DOHH2 (cell line): ENCODE results near the gene NHSL2.

Source experiments
- H3F3A ChIP-seq: fragments of 200-600 bp; sonication (generic), shearing (Covaris generic); 2 replicates; pipeline ENCODE4 v1.6.0; 2016; ENCODE audit warnings: antibody characterized with exemption, mild to moderate bottlenecking; ENCODE audit not compliant: control insufficient read depth, insufficient read depth
- H3K27ac ChIP-seq: fragments of 200-600 bp; sonication (generic); 2 replicates; pipeline ENCODE4 v1.5.1; 2014; ENCODE audit warnings: low read depth, mild to moderate bottlenecking, low read length, moderate library complexity
- H3K27me3 ChIP-seq: fragments of 200-600 bp; sonication (generic); 2 replicates; pipeline ENCODE4 v1.6.1; 2014; ENCODE audit warnings: mild to moderate bottlenecking, low read length, mixed read lengths; ENCODE audit not compliant: control insufficient read depth
- H3K36me3 ChIP-seq: fragments of 200-600 bp; sonication (generic); 2 replicates; pipeline ENCODE4 v1.6.1; 2014; ENCODE audit warnings: mild to moderate bottlenecking, low read length, moderate library complexity, mixed read lengths; ENCODE audit not compliant: control insufficient read depth
- H3K4me1 ChIP-seq: fragments of 200-600 bp; sonication (generic); 2 replicates; pipeline ENCODE4 v1.6.1; 2014; ENCODE audit warnings: mild to moderate bottlenecking, low read length, mixed read lengths; ENCODE audit not compliant: control insufficient read depth
- H3K4me2 ChIP-seq: fragments of 200-600 bp; sonication (generic); 2 replicates; pipeline ENCODE4 v1.6.0; 2014; ENCODE audit warnings: mild to moderate bottlenecking, low read length, moderate library complexity
- H3K4me3 ChIP-seq: fragments of 200-600 bp; sonication (generic); 2 replicates; pipeline ENCODE4 v1.5.1; 2014; ENCODE audit warnings: mild to moderate bottlenecking, low read length, mixed read lengths
- H3K79me2 ChIP-seq: fragments of 200-600 bp; sonication (generic); 2 replicates; pipeline ENCODE4 v1.6.1; 2014; ENCODE audit warnings: mild to moderate bottlenecking, low read length, mixed read lengths; ENCODE audit not compliant: control insufficient read depth
- H3K9me2 ChIP-seq: fragments of 200-600 bp; sonication (generic); replicated peaks from 2 replicates; pipeline ENCODE4 v1.6.1; 2014; ENCODE audit warnings: mild to moderate bottlenecking, low read length, mixed read lengths; ENCODE audit not compliant: control insufficient read depth
- H3K9me3 ChIP-seq: fragments of 200-600 bp; sonication (generic); 2 replicates; pipeline ENCODE4 v1.6.1; 2014; ENCODE audit warnings: antibody characterized with exemption, low read length, mixed read lengths; ENCODE audit not compliant: control insufficient read depth, insufficient read depth
- H4K20me1 ChIP-seq: fragments of 200-600 bp; sonication (generic); 2 replicates; pipeline ENCODE4 v1.6.0; 2014; ENCODE audit warnings: low read depth, mild to moderate bottlenecking, antibody characterized with exemption, low read length, moderate library complexity; ENCODE audit not compliant: control insufficient read depth, insufficient read depth
- EZH2phosphoT487 ChIP-seq: fragments of 200-600 bp; sonication (generic); IDR thresholded peaks from 2 replicates; pipeline ENCODE4 v1.6.1; 2017; ENCODE audit warnings: borderline replicate concordance, mild to moderate bottlenecking, antibody characterized with exemption, low read length, moderate library complexity, mixed read lengths
- TF ChIP-seq, protein P1 (sequence below): fragments of 200-600 bp; sonication (generic); IDR thresholded peaks from one replicate; pipeline ENCODE4 v1.5.1; 2014; ENCODE audit warnings: antibody characterized with exemption, mild to moderate bottlenecking, low read depth, low read length; ENCODE audit not compliant: poor library complexity, severe bottlenecking

NHSL2 gene

DNA sequence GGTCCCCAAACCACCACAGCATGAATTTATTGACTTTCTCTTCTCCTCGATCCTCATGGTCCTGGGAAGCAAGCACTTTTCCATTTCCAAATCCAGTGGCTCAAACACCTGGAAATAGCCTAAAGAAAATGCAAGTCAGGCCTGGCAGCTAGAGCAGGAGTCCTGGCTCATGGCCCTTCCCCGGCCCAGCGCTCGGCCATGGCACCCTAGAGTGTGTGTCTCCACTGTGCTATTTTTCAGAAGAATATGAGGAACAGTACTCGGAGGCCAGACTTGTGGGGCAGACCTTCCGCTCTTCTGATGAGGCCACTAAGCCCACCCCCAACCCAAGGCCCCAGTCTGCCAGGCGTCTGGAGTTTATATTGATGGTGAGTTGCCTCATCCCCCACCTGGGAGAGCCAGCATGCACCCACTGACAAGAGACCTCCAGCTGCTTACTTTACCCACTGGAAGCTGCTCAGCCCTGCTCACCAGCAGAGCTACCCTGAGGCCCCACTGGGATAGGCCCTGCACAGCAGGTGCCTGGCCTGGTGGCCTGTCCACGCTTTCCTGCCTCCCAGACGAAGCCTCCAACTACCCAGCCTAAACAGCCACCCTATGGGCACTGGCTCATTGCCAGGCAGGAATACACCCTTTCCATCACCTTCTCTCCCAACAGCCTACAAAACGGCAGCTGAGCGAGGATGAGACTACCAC lies 223.4 kb downstream of the NHSL2 start:
- no peaks in the 10 kb centered on the region for H3K9me2 ChIP-seq
- H3K79me2 ChIP-seq = no peaks in the 10 kb centered on the region
- H3K4me2 ChIP-seq = no peak overlapping the region
- no peaks in the 10 kb centered on the region for H3K4me1 ChIP-seq
- no peaks in the 10 kb centered on the region for H4K20me1 ChIP-seq
- no peak overlapping the region for H3K4me3 ChIP-seq
- peaks cover 8% of the 10 kb centered on the region; the same call in 1 of the 2 replicates for H3K27me3 ChIP-seq
- TF ChIP-seq, protein P1, sequence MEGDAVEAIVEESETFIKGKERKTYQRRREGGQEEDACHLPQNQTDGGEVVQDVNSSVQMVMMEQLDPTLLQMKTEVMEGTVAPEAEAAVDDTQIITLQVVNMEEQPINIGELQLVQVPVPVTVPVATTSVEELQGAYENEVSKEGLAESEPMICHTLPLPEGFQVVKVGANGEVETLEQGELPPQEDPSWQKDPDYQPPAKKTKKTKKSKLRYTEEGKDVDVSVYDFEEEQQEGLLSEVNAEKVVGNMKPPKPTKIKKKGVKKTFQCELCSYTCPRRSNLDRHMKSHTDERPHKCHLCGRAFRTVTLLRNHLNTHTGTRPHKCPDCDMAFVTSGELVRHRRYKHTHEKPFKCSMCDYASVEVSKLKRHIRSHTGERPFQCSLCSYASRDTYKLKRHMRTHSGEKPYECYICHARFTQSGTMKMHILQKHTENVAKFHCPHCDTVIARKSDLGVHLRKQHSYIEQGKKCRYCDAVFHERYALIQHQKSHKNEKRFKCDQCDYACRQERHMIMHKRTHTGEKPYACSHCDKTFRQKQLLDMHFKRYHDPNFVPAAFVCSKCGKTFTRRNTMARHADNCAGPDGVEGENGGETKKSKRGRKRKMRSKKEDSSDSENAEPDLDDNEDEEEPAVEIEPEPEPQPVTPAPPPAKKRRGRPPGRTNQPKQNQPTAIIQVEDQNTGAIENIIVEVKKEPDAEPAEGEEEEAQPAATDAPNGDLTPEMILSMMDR = no peak
- no peak for TF ChIP-seq EZH2phosphoT487
- no peaks in the 10 kb centered on the region for H3K9me3 ChIP-seq
- H3F3A ChIP-seq = no peaks in the 10 kb centered on the region
- no peaks in the 10 kb centered on the region for H3K36me3 ChIP-seq
- no peak overlapping the region for H3K27ac ChIP-seq

- no peak overlapping the region for H3K27ac ChIP-seq
- H3K36me3 ChIP-seq = no peaks in the 10 kb centered on the region
- no peak overlapping the region for H3K4me3 ChIP-seq
- no peak overlapping the region for H3K4me2 ChIP-seq
- no peaks in the 10 kb centered on the region for H3K9me3 ChIP-seq
- H3K79me2 ChIP-seq = no peaks in the 10 kb centered on the region
- no peaks in the 10 kb centered on the region for H4K20me1 ChIP-seq
- H3F3A ChIP-seq = no peaks in the 10 kb centered on the region
- H3K4me1 ChIP-seq = no peaks in the 10 kb centered on the region
- H3K9me2 ChIP-seq = no peaks in the 10 kb centered on the region
- no peaks in the 10 kb centered on the region for H3K27me3 ChIP-seq
- TF ChIP-seq EZH2phosphoT487 = no peak
- TF ChIP-seq, protein P1 = no peak
Measured at GRCh38 chrX:72137846-72138495, 227.3 kb downstream of the NHSL2 start.

DNA sequence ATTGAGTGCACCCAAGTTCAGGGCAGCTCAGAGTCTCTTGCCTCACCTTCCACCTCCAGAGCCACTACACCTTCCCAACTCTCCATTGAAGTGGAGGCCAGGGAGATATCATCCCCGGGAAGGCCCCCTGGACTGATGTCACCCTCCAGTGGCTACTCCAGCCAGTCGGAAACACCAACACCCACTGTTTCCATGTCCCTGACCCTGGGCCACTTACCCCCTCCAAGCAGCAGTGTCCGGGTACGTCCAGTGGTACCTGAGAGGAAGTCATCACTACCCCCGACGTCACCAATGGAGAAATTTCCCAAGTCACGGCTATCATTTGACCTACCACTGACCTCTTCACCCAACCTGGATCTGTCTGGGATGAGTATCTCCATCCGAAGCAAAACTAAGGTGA lies 228.9 kb downstream of the NHSL2 start:
- Histone ChIP-seq H3K4me2 (no peak overlapping the region), H3K36me3 (no peaks in the 10 kb centered on the region), H3K9me3 (no peaks in the 10 kb centered on the region), H4K20me1 (no peaks in the 10 kb centered on the region), H3K27me3 (no peaks in the 10 kb centered on the region), H3K4me3 (no peak overlapping the region), H3F3A (no peaks in the 10 kb centered on the region), H3K4me1 (no peaks in the 10 kb centered on the region), H3K79me2 (no peaks in the 10 kb centered on the region), H3K27ac (no peak overlapping the region), H3K9me2 (no peaks in the 10 kb centered on the region)
- TF ChIP-seq, protein P1 = no peak
- TF ChIP-seq EZH2phosphoT487 = no peak
